Fibroblast of lung (primary cell): ENCODE results near the gene CTXN3. TPM values are rescaled to one million over a fixed set of nuclear protein-coding genes. Genes with fewer than 3 reads are reported as not detected.

Experiments used
- DNase-seq, 2 donors: peaks; one replicate each; pipeline versions ENCODE4 v3.0.0 to v3.0.0-alpha.2; 2010; ENCODE audit warnings: low read depth in 2 of 2
- H2AFZ ChIP-seq: 2 replicates; pipeline ENCODE4 v1.5.1; 2012; ENCODE audit warnings: low read length, control low read depth, inconsistent platforms
- H3K27ac ChIP-seq: 2 replicates; pipeline ENCODE4 v1.5.1; 2011; ENCODE audit warnings: low read length, control low read depth; ENCODE audit not compliant: insufficient read depth
- H3K27me3 ChIP-seq: 2 replicates; pipeline ENCODE4 v1.5.1; 2011; ENCODE audit warnings: mild to moderate bottlenecking, low read length; ENCODE audit not compliant: control insufficient read depth, insufficient read depth
- H3K36me3 ChIP-seq: 2 replicates; pipeline ENCODE4 v1.5.1; 2011; ENCODE audit warnings: low read length; ENCODE audit not compliant: control insufficient read depth, insufficient read depth
- H3K4me1 ChIP-seq: 2 replicates; pipeline ENCODE4 v1.5.1; 2011; ENCODE audit warnings: low read length; ENCODE audit not compliant: control insufficient read depth, insufficient read depth; ENCODE audit errors: extremely low read depth
- H3K4me2 ChIP-seq: 2 replicates; pipeline ENCODE4 v1.5.1; 2011; ENCODE audit warnings: low read length, control low read depth; ENCODE audit not compliant: insufficient read depth; ENCODE audit errors: extremely low read depth
- H3K4me3 ChIP-seq, 4 experiments: fragments of 200-600 bp in 1 of 4; sonication (generic) in 1 of 4; replicated peaks in 1 of 4; 2 replicates each; pipeline ENCODE4 v1.5.1; 2011 to 2016; ENCODE audit warnings: low read length in 4 of 4, low read depth in 3 of 4, mild to moderate bottlenecking in 3 of 4, control low read depth in 2 of 4, inconsistent platforms in 1 of 4, mixed read lengths in 1 of 4; ENCODE audit not compliant: insufficient read depth in 1 of 4; ENCODE audit errors: control extremely low read depth in 1 of 4
- H3K79me2 ChIP-seq: 2 replicates; pipeline ENCODE4 v1.5.1; 2012; ENCODE audit warnings: mild to moderate bottlenecking, low read length, inconsistent platforms; ENCODE audit not compliant: control insufficient read depth, insufficient read depth
- H3K9ac ChIP-seq: 2 replicates; pipeline ENCODE4 v1.5.1; 2011; ENCODE audit warnings: mild to moderate bottlenecking, low read length, control low read depth; ENCODE audit not compliant: insufficient read depth
- H3K9me3 ChIP-seq: 2 replicates; pipeline ENCODE4 v1.5.1; 2012; ENCODE audit warnings: low read depth, low read length; ENCODE audit not compliant: control insufficient read depth, insufficient read depth
- H4K20me1 ChIP-seq: 2 replicates; pipeline ENCODE4 v1.5.1; 2011; ENCODE audit warnings: low read length; ENCODE audit not compliant: control insufficient read depth, insufficient read depth; ENCODE audit errors: extremely low read depth
- CTCF ChIP-seq, 2 donors: IDR thresholded peaks in 1 of 2; conservative IDR thresholded peaks in 1 of 2; 1 replicate in 1 of 2; 2 replicates in 1 of 2; pipeline ENCODE4 v1.5.1; 2011 to 2012; ENCODE audit warnings: low read length in 2 of 2, control low read depth in 1 of 2, inconsistent platforms in 1 of 2, low read depth in 1 of 2, mild to moderate bottlenecking in 1 of 2
- EZH2 ChIP-seq: IDR thresholded peaks from 2 replicates; pipeline ENCODE4 v1.5.1; 2012; ENCODE audit warnings: low read length, control low read depth, mild to moderate bottlenecking; ENCODE audit errors: missing control alignments
- polyA plus RNA-seq, 2 donors: library from polyadenylated mRNA; depleted of rRNA in 1 of 2; stranded (reverse) in 1 of 2; unstranded in 1 of 2; fragments of >200 nt; gene quantifications; 2 replicates each; pipeline ENCODE4 v1.2.1, GENCODE V29; 2011 to 2012; ENCODE audit warnings: missing spikeins in 1 of 2
- total RNA-seq: library from RNA; depleted of rRNA; stranded (reverse); fragments of >200 nt; gene quantifications from 2 replicates; pipeline ENCODE4 v1.2.1, GENCODE V29; 2014

CTXN3 gene
- total and polyA plus RNA-seq, 2 donors (not counting 1 experiment from before 2014, with no cell fraction given) = not detected

DNA sequence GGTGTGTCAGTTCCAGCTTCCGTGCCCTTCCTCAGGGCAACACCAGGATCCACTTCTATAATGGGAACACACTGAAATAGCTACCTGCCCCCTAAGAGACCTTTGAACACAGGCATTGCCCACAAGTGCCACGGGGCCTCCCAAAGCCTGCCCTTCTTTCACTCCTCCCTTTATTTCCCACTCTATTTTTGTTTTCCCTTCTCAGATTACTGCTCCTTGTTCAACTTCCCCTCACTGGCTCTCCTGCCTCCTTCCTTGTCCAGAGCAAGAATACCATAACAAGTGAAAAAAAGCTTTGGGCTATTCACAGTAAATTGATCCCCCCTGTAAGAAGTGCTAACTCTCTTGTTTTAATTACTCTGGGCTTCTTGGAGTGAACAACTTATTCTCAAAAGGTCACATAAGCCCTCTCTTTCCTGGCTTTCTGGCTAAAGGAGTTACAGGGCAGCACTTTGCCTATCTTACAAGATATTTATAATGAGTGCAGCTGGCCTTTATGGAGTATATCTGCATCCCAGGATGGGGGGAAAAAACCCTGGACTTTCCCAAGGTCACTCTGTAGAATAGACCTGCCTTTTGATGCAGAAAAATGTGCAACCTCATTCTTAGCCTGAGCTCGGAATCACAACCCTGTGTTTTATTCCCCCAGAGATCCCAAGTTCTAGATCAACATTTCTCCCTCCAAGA lies 11.3 kb downstream of the CTXN3 start:
- TF ChIP-seq EZH2 (no peak), CTCF (conservative IDR thresholded peaks at IDR 0.05 in 1 of 2, IDR thresholded peaks at IDR 0.05 in 1 of 2; ENCODE audit: low read depth in 1 of 2, low read length in 2 of 2) (no peak)
- H3K36me3 ChIP-seq = no peaks in the 10 kb centered on the region
- no peak overlapping the region for H3K4me3 ChIP-seq
- no peaks in the 10 kb centered on the region for H3K27me3 ChIP-seq
- H3K9ac ChIP-seq = no peak overlapping the region
- H2AFZ ChIP-seq = no peak overlapping the region
- no peaks in the 10 kb centered on the region for H3K79me2 ChIP-seq
- H3K4me2 ChIP-seq = no peak overlapping the region
- H4K20me1 ChIP-seq = no peaks in the 10 kb centered on the region
- H3K27ac ChIP-seq = no peak overlapping the region
- DNase-seq = no peak
- no peaks in the 10 kb centered on the region for H3K9me3 ChIP-seq
- no peaks in the 10 kb centered on the region for H3K4me1 ChIP-seq

DNA sequence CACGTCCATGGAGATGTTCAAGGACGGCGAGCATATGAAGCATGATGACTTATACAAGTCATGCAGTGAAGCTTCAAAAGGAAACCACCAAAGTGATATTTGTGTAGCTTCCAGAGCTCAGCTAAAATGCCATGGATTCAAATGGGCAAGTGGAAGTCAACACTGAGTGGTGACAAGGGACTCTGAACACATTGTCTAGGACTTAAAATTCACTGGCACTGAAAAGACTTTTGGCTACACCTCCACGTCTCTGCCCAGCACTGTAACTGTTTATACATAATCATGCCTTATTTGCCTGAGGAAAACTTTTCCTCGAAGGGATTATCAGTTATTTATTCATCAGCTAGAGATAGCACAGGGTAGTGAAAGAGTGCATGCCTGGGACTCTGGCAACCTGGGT lies 15.2 kb downstream of the CTXN3 start:
- no peak overlapping the region for H3K4me2 ChIP-seq
- H3K27ac ChIP-seq = no peak overlapping the region
- H3K27me3 ChIP-seq = no peaks in the 10 kb centered on the region
- H3K36me3 ChIP-seq = no peaks in the 10 kb centered on the region
- H3K4me3 ChIP-seq = no peak overlapping the region
- H2AFZ ChIP-seq = no peak overlapping the region
- no peaks in the 10 kb centered on the region for H3K9me3 ChIP-seq
- no peak for DNase-seq
- no peaks in the 10 kb centered on the region for H3K79me2 ChIP-seq
- no peak for TF ChIP-seq EZH2
- TF ChIP-seq CTCF (conservative IDR thresholded peaks at IDR 0.05 in 1 of 2, IDR thresholded peaks at IDR 0.05 in 1 of 2; ENCODE audit: low read depth in 1 of 2, low read length in 2 of 2) = no peak
- no peaks in the 10 kb centered on the region for H3K4me1 ChIP-seq
- no peaks in the 10 kb centered on the region for H4K20me1 ChIP-seq
- H3K9ac ChIP-seq = no peak overlapping the region

- H3K27me3 ChIP-seq = no peaks in the 10 kb centered on the region
- H3K4me2 ChIP-seq = no peak overlapping the region
- peak in 1 of 2 donors; percentile 47 for DNase-seq
- no peaks in the 10 kb centered on the region for H3K79me2 ChIP-seq
- no peaks in the 10 kb centered on the region for H3K9me3 ChIP-seq
- H3K4me1 ChIP-seq = no peaks in the 10 kb centered on the region
- TF ChIP-seq CTCF (conservative IDR thresholded peaks at IDR 0.05 in 1 of 2, IDR thresholded peaks at IDR 0.05 in 1 of 2; ENCODE audit: low read depth in 1 of 2, low read length in 2 of 2) (no peak), EZH2 (no peak)
- no peak overlapping the region for H3K4me3 ChIP-seq
- no peak overlapping the region for H3K27ac ChIP-seq
- H2AFZ ChIP-seq = no peak overlapping the region
- H4K20me1 ChIP-seq = no peaks in the 10 kb centered on the region
- H3K36me3 ChIP-seq = no peaks in the 10 kb centered on the region
- H3K9ac ChIP-seq = no peak overlapping the region
These were observed 16.8 kb downstream of the CTXN3 start for GRCh38 chr5:127665641-127666040.
